B cell (primary cell): ENCODE results near the gene MC5R. TPM values are rescaled to one million over a fixed set of nuclear protein-coding genes. Genes with fewer than 3 reads are reported as not detected.

Experiments used
- ATAC-seq: fragments of 200-7000 bp; cut with Tn5 transposase; one replicate; pipeline ENCODE4 v1.10.0; 2021; ENCODE audit warnings: low read depth, mild to moderate bottlenecking, moderate number of reproducible peaks, moderate library complexity
- CTCF ChIA-PET: fragments of 350-600 bp; sonication (Branson Sonifier 250); formaldehyde crosslinking; loops from one replicate; lab custom pipeline; 2021; ENCODE audit warnings: antibody characterized with exemption, inconsistent platforms; lab: Charles Lee
- POLR2A ChIA-PET: fragments of 350-600 bp; sonication (Branson Sonifier 250); formaldehyde crosslinking; loops from one replicate; lab custom pipeline; 2021; ENCODE audit warnings: antibody characterized with exemption; lab: Charles Lee
- DNase-seq: peaks from one replicate; pipeline ENCODE4 v3.0.0; 2013
- H2AFZ ChIP-seq: 2 replicates; pipeline ENCODE4 v1.6.1; 2012; ENCODE audit warnings: mild to moderate bottlenecking, low read depth, low read length; ENCODE audit not compliant: insufficient read depth, poor library complexity, severe bottlenecking
- H3K27ac ChIP-seq, 2 donors: 1 replicate in 1 of 2; 2 replicates in 1 of 2; pipeline ENCODE4 v1.5.1; 2012 to 2013; ENCODE audit warnings: low read length in 2 of 2, mild to moderate bottlenecking in 2 of 2, moderate library complexity in 1 of 2
- H3K27me3 ChIP-seq, 4 experiments: fragments of 200-600 bp in 1 of 4; sonication (generic) in 1 of 4; replicated peaks in 1 of 4; 1 replicate in 2 of 4; 2 replicates in 2 of 4; pipeline versions ENCODE4 v1.6.1 to v1.7.0; 2013 to 2016; ENCODE audit warnings: low read length in 3 of 4, mild to moderate bottlenecking in 2 of 4, mixed read lengths in 1 of 4, moderate library complexity in 1 of 4; ENCODE audit not compliant: insufficient read depth in 4 of 4, control insufficient read depth in 3 of 4; ENCODE audit errors: control extremely low read depth in 1 of 4
- H3K36me3 ChIP-seq, 2 experiments: replicated peaks in 1 of 2; 1 replicate in 1 of 2; 2 replicates in 1 of 2; pipeline versions ENCODE4 v1.6.1 to v1.7.1; 2013; ENCODE audit warnings: low read length in 1 of 2; ENCODE audit not compliant: insufficient read depth in 2 of 2, control insufficient read depth in 1 of 2; ENCODE audit errors: control extremely low read depth in 1 of 2, extremely low read depth in 1 of 2
- H3K4me1 ChIP-seq, 2 donors: fragments of 200-600 bp in 1 of 2; sonication (generic) in 1 of 2; 1 replicate in 1 of 2; 2 replicates in 1 of 2; pipeline versions ENCODE4 v1.5.1 to v1.6.1; 2013 to 2017; ENCODE audit warnings: low read length in 2 of 2; ENCODE audit not compliant: control insufficient read depth in 2 of 2, insufficient read depth in 2 of 2
- H3K4me2 ChIP-seq: replicated peaks from 2 replicates; pipeline ENCODE3; 2012; ENCODE audit warnings: mild to moderate bottlenecking, low read depth, low read length; ENCODE audit not compliant: poor library complexity, severe bottlenecking
- H3K4me3 ChIP-seq, 5 experiments: fragments of 200-600 bp in 1 of 5; sonication (generic) in 1 of 5; 1 replicate in 3 of 5; 2 replicates in 2 of 5; pipeline versions ENCODE4 v1.5.1 to v1.7.0; 2011 to 2016; ENCODE audit warnings: low read length in 4 of 5, mild to moderate bottlenecking in 4 of 5, low read depth in 2 of 5, control low read depth in 1 of 5, moderate library complexity in 1 of 5; ENCODE audit not compliant: insufficient read depth in 1 of 5; ENCODE audit errors: control extremely low read depth in 1 of 5, extremely low read depth in 1 of 5
- H3K79me2 ChIP-seq: fragments of 200-600 bp; sonication (generic); one replicate; pipeline ENCODE4 v1.6.0; 2016; ENCODE audit warnings: low read length; ENCODE audit not compliant: control insufficient read depth, insufficient read depth
- H3K9ac ChIP-seq: fragments of 200-600 bp; sonication (generic); 2 replicates; pipeline ENCODE4 v1.6.1; 2017; ENCODE audit warnings: mild to moderate bottlenecking, low read length, moderate library complexity
- H3K9me3 ChIP-seq, 3 donors: one replicate each; pipeline versions ENCODE4 v1.6.1 to v1.7.1; 2013; ENCODE audit warnings: low read length in 2 of 3; ENCODE audit not compliant: control insufficient read depth in 2 of 3, insufficient read depth in 1 of 3; ENCODE audit errors: control extremely low read depth in 1 of 3
- H4K20me1 ChIP-seq: 2 replicates; pipeline ENCODE4 v1.6.0; 2012; ENCODE audit warnings: mild to moderate bottlenecking, low read length; ENCODE audit not compliant: insufficient read depth, control insufficient read depth, poor library complexity, severe bottlenecking
- H3K27ac Mint-ChIP-seq: one replicate; pipeline ENCODE4 v1.8.0; 2021; ENCODE audit warnings: mixed read lengths
- H3K27me3 Mint-ChIP-seq: one replicate; pipeline ENCODE4 v1.8.0; 2021; ENCODE audit warnings: mixed read lengths
- H3K4me1 Mint-ChIP-seq: one replicate; pipeline ENCODE4 v1.8.0; 2021; ENCODE audit warnings: mixed read lengths
- H3K4me3 Mint-ChIP-seq: one replicate; pipeline ENCODE4 v1.8.0; 2021; ENCODE audit warnings: mixed read lengths
- H3K9me3 Mint-ChIP-seq: one replicate; pipeline ENCODE4 v1.8.0; 2022; ENCODE audit warnings: mixed read lengths; ENCODE audit not compliant: insufficient read depth
- EZH2 ChIP-seq: IDR thresholded peaks from 2 replicates; pipeline ENCODE4 v1.6.1; 2012; ENCODE audit warnings: borderline replicate concordance, low read depth, mild to moderate bottlenecking, moderate library complexity, low read length; ENCODE audit not compliant: insufficient read depth, poor library complexity, severe bottlenecking
- WGBS: methylation state at CpG from one replicate; pipeline ENCODE4 v1.1.5; 2013; ENCODE audit warnings: missing lambda C conversion rate; ENCODE audit not compliant: insufficient coverage; 5-methylcytosine and 5-hydroxymethylcytosine counted together
- intact Hi-C: fragments of 100-400 bp; cut with micrococcal nuclease; formaldehyde crosslinking; loops from one replicate; pipeline ENCODE4 v1.10.0; 2022
- polyA plus RNA-seq: library from polyadenylated mRNA; depleted of rRNA; stranded (reverse); fragments of >200 nt; gene quantifications from 2 replicates; pipeline ENCODE4 v1.2.3, GENCODE V29; 2012
- total RNA-seq, 2 donors: library from RNA; stranded (reverse); fragments of 120-200 nt in 1 of 2; gene quantifications; 1 replicate in 1 of 2; 2 replicates in 1 of 2; pipeline versions ENCODE4 v1.2.3 to v1.2.4, GENCODE V29; 2013 to 2022
- TF ChIP-seq, protein P1 (sequence below): fragments of 200-600 bp; IDR thresholded peaks from one replicate; pipeline ENCODE4 v1.8.0; 2022; ENCODE audit warnings: antibody characterized with exemption, mild to moderate bottlenecking

Gene MC5R
- total and polyA plus RNA-seq, 2 donors (not counting 1 experiment from before 2014, with no cell fraction given): not detected

DNA sequence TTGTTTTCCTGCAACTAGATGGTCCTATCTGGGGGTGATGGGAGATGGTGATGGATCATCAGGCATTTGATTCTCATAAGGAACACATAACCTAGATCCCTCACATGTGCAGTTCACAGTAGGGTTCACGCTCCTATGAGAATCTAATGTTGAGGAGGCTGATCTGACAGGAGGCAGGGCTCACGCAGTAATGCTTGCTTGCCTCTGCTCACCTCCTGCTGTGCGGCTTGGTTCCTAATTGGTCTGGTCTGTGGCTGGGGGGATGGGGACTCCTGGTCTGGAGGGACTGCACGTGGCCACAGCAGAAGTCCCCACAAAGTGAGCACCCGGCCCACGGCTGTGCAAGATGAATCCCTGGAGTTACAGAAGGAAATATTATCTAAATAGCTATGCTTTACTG lies 11.3 kb downstream of the MC5R start:
- H3K4me2 ChIP-seq: no peak overlapping the region
- peaks cover 41% of the 10 kb centered on the region for H3K27me3 Mint-ChIP-seq
- ChIA-PET POLR2A (no interaction called here), CTCF (no interaction called here)
- intact Hi-C loops: no loop called here
- ATAC-seq: no peak
- H3K79me2 ChIP-seq: no peaks in the 10 kb centered on the region
- WGBS: 66% methylated on average over 4 of the region's 6 CpGs
- H2AFZ ChIP-seq: no peak overlapping the region
- no peak overlapping the region for H3K27ac ChIP-seq
- peaks cover 0 to 6% (median 0%) of the 10 kb centered on the region in 3 donors for H3K9me3 ChIP-seq
- H4K20me1 ChIP-seq: no peaks in the 10 kb centered on the region
- no peaks in the 10 kb centered on the region for H3K4me1 Mint-ChIP-seq
- H3K4me1 ChIP-seq: no peaks in the 10 kb centered on the region
- no peak overlapping the region for H3K4me3 ChIP-seq
- no peaks in the 10 kb centered on the region for H3K36me3 ChIP-seq
- DNase-seq: no peak
- TF ChIP-seq, protein P1, sequence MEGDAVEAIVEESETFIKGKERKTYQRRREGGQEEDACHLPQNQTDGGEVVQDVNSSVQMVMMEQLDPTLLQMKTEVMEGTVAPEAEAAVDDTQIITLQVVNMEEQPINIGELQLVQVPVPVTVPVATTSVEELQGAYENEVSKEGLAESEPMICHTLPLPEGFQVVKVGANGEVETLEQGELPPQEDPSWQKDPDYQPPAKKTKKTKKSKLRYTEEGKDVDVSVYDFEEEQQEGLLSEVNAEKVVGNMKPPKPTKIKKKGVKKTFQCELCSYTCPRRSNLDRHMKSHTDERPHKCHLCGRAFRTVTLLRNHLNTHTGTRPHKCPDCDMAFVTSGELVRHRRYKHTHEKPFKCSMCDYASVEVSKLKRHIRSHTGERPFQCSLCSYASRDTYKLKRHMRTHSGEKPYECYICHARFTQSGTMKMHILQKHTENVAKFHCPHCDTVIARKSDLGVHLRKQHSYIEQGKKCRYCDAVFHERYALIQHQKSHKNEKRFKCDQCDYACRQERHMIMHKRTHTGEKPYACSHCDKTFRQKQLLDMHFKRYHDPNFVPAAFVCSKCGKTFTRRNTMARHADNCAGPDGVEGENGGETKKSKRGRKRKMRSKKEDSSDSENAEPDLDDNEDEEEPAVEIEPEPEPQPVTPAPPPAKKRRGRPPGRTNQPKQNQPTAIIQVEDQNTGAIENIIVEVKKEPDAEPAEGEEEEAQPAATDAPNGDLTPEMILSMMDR: no peak
- TF ChIP-seq EZH2: no peak
- H3K4me3 Mint-ChIP-seq: no peak overlapping the region
- H3K9ac ChIP-seq: no peak overlapping the region
- H3K9me3 Mint-ChIP-seq: no peaks in the 10 kb centered on the region
- no peaks in the 10 kb centered on the region for H3K27me3 ChIP-seq
- no peak overlapping the region for H3K27ac Mint-ChIP-seq

DNA sequence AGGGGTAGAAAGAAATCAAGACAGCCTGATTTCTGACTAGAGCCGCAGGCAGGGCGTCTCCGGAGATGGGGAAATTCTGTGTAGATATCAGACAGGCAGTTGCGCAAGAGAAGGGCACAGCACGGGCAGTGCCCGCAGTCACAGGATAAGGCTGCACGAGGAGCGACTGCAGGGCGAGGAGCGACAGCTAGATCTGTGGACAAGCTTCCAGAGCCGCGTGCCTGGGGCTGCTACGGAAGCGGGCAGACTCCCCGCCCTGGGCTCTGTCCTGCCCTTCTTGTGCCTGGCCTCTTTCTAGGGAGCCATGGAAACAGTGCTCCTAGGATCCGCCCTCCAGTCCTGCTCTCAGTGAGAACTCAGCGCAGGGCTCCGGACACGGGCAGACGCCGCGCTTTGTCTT lies 12.6 kb downstream of the MC5R start:
- no peak overlapping the region for H3K4me3 ChIP-seq
- POLR2A ChIA-PET: no interaction called here
- no peaks in the 10 kb centered on the region for H4K20me1 ChIP-seq
- H3K9ac ChIP-seq: no peak overlapping the region
- H3K27me3 ChIP-seq: no peaks in the 10 kb centered on the region
- no peak for TF ChIP-seq EZH2
- TF ChIP-seq, protein P1: no peak
- Mint-ChIP-seq H3K27ac (no peak overlapping the region), H3K4me1 (no peaks in the 10 kb centered on the region), H3K27me3 (peaks cover 32% of the 10 kb centered on the region), H3K9me3 (no peaks in the 10 kb centered on the region), H3K4me3 (no peak overlapping the region)
- ATAC-seq (no peak), DNase-seq (no peak)
- H3K4me1 ChIP-seq: no peaks in the 10 kb centered on the region
- no peak overlapping the region for H2AFZ ChIP-seq
- no peak overlapping the region for H3K27ac ChIP-seq
- no peaks in the 10 kb centered on the region for H3K79me2 ChIP-seq
- CTCF ChIA-PET: no interaction called here
- peaks cover 0 to 6% (median 0%) of the 10 kb centered on the region in 3 donors for H3K9me3 ChIP-seq
- H3K4me2 ChIP-seq: no peak overlapping the region
- intact Hi-C loops: no loop called here
- WGBS: 98% methylated on average over 22 of the region's 22 CpGs
- no peaks in the 10 kb centered on the region for H3K36me3 ChIP-seq
